ENCODE results near the gene CHDH.

The CHDH gene

DNA sequence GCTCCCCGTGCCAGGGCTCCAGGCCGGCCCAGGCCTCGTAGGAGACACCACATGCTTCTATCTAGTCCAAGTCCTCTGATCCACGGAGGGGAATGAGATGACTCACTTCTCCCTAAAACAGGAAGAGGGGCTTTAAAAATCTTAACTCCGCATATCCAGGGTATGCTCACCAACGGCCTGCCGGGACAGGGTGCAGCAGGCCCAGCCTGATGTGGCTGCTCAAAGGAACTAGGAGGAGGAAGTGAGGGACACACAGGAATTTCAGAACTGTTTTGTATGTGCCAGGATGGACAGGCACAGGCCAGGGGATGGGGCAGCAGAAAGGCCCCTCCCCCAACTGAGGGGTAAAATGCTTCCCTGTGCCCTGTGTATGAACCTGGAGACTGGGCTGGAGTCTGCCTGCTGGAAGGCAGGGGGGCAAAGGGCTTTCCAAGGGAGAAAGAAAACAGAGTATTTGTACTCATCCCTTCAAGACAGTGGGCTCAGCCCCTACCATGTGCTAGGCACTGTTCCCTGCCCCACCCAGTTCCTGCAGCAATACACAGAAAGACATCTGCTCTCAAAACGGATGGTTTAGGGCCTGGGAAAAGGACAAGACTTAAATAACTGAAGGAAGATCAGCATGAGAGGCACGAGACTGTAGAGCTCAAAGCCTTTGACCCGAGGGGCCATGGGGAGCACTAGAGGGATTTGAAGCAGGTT lies 22.1 kb downstream of the CHDH start:
- no peak for DNase-seq (ENCODE audit: low read depth)

DNA sequence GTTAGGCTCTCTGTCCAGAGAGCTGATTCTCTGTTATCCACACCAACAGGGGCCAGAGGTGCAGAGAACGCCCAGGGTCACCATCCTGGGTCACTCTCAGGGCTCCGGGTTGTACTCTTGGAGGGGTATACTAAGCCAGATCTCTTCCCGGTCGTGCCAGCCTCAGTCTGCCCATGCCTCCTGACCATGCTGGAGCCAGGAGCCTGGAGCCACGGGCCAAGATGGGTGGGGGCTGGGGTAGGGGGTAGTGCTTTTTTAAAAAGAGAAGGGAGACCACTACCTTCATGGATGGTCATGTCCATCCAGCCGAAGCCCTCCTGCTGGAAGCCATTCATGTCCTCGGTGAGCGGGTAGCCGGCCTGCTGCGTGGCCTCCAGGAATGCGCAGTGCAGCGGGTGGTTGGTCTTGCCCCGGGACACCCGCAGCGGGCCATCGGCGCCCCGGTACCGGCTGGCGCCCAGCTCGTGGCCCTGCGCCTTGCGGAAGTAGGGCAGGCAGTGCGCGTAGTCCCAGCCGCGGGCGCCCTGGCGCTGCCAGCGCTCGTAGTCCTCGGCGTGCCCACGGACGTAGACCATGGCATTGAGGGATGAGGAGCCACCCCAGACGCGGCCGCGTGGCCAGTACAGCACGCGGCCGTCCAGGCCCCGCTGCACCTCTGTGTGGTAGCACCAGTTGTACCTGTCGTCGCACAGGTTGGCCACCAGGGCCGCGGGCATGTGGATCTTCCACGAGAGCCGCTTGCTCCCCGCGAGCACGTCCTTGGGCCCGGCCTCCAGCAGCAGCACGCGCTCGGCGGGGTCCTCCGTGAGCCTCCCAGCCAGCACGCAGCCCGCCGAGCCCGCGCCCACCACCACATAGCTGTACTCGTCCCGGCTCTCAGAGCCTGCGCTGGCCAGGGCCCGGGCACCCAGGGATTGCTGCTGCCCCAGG lies 22.9 kb downstream of the CHDH start:
- DNase-seq (ENCODE audit: low read depth), result no peak

DNA sequence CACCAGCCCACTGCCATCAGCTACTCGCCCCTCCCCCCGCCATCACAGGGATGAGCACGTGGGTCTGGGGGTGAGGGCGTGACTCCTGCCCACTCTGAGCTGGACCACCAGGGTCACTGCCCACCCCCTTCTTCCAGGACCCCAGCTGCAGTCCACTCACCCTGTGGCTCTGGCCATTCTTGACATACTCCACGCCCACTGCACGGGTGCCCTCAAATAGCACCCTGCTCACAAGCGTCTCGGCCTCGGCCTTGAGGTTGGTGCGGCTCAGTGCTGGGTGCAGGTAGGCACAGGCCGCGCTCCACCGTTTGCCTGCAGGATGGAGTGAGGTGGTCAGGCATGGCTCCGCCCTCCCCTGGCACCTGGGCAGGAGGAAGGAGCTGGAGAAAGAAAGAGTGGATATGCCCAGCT lies 23.9 kb downstream of the CHDH start:
- no peak for DNase-seq (ENCODE audit: low read depth)

DNA sequence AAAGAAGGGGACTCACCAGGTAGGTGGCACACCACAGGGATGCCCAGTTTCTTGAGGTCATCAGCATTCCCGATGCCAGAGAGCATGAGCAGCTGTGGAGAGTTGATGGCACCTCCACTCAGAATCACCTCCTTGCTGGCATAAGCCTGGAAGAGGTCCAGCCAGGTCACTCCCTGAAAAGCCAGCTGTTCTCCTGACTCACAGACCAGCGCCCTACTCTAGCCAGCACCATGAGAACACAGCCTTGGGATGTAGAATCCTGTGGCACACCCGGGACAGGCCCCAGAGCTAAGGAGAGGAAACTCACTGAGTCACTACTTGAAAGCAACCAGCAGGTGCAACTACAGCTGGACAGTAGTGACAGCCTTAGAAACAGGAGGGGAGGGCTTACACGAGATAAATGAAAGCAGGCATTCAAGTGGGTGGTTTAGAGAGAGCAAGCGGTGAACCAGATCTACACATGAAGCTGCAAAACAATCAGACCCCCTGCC lies 24.5 kb downstream of the CHDH start:
- no peak for DNase-seq (ENCODE audit: low read depth)

DNA sequence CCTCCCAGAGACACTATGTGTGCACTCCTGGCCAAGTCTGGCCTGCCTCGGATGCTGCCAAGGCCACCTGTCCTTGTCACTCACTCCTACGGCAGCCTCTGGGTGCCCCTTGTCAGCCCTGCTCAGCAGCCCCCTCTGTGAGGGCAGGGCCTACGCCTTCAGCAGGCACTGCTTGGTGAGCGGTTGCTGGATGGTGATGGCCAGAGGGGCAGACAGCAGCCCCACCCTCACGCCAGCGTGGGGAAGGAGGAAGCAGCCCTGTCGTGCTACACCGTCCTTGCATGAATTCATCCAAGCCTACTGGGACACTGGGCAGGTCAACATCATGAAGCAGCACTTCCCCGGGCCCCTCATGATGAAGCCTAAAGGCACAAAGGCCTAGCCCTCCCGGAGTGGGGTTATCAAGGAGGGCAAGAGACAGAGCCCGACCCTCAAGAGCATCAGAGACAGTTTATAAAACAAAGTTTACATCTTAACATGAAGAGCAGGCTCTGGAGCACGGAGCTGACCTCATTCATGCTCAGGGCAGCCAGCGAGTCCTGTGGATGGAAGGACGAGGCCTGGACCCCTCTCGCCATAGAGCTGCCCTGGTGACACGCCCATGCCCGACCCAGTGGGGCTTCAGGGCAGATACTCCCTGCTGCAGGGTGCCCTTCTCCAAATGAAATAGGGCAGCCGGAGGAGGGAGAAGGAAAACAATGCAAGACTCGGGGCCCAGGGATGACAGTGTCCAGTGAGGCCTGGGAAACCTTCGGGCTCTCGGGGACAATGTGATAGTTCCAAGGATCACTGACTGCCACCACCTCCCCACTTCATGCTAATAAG lies 25.3 kb downstream of the CHDH start:
- DNase-seq (ENCODE audit: low read depth), result no peak

DNA sequence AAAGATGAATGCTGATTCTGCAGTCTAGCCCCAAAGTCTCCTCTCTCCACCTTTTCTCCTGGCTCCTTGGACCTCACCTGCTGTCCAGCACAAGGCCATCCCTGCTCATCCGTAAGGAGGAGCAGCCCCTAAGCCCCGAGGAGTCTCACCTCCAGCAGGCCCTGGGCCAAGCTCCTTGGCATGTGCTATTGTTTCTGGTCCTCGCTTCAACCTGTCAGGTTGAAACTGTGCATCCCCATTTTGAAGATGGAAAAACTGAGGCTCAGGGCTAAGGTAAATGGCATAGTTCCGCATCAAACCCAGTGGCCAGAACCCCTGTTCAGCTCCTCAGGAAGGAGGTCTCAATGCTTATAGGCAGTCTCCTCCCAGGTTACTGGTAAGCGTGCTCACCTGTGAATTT lies 26.1 kb downstream of the CHDH start:
- DNase-seq (ENCODE audit: low read depth), result no peak

DNA sequence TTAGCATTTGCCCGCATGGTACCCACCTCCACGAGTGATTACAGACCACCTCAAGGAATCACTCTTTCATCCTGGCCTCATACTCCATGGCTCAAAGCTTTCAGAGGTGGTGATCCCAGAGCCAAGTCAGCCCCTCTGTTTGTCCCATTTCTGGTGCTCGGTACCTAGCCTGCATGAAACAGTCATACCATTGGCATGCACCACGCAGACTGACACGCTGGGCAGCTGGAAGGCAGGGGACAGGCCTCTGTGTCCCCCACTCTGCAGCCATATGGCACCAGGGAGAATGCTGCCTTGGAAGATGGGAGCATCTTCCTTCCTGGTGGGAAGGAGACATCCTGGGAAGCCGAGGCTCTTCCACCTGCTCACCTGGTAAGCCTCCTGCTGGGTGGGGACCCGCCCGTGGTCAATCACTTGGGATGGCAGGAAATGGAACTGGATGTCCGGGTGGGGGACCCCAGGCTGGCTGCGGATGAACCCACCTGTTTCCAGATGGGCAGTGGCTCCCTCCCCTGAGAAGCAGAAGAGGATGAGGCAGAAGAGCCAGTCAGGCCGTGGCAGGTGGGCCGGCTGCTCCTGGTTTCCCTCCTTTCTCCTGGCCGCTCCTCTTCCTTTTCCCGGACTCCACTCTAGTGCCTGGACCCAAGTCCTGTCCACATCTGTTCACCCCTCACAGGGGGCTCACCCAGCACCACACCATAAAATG lies 26.9 kb downstream of the CHDH start:
- DNase-seq (ENCODE audit: low read depth), result no peak

DNA sequence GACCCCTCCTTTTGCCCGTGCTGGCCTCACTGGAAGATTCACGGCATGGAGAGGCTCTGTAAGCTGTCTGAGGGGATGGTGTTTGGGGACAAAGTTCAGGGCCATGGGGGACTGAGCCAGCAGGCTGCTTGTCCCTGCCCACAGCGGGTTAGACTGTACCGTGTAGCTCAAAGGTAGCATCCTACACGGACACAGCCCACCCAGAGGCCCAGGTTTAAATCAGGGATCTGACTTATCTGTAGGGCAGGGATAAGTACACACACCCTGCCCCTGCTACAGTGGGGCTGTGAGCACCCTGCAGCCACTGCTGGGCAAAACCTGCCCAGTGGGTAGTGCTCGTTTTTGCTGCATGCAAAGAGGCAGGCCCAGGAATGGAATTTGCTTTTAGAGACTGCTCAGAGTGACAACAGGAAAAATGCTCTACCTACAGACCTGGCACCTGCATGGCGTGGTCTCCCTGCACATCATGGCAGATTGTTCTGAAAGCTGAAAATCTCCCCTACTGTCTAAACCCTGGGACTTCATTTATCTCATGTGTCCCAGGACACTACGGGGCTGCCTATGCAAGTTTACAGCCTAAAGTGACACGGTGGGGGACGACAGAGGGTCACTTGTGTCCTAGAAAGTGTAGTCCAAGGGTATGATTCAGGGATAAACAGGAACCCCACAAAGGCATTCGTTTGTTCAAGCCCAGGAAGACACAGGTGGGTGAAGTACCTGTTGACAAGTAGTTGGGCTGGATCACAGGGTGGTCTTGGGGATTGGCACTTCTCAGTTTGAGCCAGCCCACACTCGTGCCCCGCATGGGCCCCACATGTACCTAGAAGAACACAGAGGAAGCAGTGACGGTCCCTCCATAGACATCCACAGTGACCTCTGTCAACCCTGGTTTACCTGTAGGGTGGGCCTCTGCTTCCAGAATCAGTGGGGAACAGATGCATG lies 27.7 kb downstream of the CHDH start:
- DNase-seq (ENCODE audit: low read depth), result no peak

DNA sequence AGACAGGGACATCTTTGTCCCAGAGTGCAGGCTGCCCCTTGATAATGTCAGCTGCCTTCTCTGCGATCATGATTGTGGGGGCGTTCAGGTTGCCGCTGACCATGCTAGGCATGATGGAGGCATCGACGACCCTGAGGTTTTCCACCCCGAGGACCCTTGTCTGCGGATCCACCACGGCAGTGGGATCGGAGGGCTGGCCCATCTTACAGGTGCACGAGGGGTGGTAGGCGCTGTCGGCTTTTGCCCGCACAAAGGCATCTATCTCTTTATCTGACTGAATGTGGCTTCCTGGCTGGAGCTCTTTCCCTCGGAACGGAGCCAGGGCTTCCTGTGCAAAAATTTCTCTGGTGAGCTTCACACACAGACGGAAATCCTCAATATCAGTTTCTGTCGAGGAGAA lies 28.4 kb downstream of the CHDH start:
- DNase-seq (ENCODE audit: low read depth), result no peak

DNA sequence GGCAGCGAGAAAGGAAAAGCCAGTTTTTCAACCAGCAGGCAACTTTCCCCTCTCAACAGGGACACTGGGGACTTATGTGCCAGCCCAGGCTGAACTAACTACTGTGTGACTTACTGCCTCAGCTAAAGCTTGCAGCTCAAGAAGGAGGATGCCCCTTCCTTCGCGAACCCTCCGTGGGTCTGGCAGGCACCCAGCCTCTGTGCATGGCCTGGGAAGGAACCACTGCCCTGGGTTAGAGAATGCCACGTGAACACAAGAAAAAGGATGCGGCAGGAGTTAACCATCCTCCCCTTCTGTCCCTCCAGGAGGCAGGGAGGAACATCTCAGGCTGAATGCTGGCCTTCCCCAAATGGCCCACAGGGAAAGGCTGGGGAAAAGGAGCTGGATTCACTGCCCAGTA lies 29.0 kb downstream of the CHDH start:
- DNase-seq (ENCODE audit: low read depth), result no peak

DNA sequence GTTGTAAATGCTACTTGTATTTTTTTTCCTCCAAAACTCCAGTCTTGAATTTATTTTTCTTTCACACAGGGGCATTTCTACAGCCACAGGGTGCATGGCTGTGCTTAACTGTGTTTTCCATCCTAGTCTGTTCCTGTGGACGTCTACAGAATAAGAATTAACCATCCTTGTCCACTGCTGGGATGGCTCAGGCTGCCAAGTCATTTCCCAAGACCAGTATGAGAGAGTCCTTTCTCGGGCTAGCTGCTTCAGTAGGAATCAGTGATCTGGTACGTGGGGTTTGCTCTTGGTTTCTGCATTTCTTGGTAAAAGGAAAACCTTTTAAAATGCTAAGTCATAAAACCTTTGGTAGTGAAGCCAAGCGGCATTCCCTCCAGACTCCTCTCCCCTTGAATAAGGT lies 29.8 kb downstream of the CHDH start:
- DNase-seq (ENCODE audit: low read depth), result no peak

DNA sequence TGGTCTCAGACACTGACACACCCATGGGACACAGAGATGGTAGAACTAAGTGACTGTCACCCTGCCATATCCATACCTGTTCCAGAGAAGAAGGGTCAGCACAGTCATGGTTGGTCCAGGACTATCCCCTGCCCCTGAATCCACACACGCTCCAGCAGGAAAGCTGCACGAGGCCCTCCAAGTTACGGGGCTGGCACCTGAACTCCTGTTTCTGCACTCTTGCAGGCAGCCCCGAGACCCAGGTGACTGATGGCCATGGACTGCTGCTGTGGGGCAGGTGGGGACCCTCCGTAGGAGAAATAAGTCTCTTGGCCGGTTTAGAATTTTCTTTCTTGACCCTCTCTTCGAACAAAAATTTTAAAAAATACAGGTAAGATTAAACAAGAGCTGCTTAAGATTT lies 30.6 kb downstream of the CHDH start:
- no peak for DNase-seq (ENCODE audit: low read depth)

DNA sequence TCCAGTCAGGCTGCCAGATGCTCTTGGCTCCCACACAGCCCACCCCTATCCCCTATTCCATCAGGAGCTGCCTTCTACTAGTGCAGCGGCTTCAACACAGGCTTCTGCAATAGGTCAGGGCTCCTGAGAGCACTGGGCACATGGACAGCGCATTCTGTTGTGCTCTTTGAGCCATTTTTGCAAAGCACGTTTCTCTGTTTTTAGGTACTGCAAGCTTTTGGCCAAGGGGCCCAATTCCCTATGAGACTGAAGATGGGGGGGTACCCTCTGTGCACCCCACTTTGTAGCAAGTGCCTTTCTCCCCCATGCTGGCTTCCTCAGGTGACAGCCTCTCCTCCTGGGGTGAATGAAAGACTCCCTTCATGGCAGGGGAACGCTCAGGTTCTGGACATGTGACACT lies 31.2 kb downstream of the CHDH start:
- DNase-seq (ENCODE audit: low read depth), result no peak

DNA sequence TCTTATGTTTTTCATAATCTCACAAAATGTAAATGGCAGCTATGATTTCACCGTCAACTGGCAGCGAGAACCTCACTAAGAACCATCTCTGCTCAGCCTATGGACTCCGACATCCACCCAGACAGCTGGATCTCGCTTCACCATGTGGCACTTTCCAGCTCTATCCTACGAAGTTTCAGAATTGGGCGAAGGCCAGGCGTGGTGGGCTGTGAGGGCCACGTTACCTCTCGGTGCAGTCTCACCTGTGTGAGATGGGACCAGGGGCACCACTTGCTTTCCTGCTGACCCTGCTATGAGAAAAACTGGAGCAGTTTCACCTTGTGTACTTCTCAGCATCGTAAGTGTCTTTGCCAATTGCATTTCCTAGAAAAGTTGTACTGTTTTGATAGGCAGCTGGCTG lies 32.3 kb downstream of the CHDH start:
- no peak for DNase-seq (ENCODE audit: low read depth)

DNA sequence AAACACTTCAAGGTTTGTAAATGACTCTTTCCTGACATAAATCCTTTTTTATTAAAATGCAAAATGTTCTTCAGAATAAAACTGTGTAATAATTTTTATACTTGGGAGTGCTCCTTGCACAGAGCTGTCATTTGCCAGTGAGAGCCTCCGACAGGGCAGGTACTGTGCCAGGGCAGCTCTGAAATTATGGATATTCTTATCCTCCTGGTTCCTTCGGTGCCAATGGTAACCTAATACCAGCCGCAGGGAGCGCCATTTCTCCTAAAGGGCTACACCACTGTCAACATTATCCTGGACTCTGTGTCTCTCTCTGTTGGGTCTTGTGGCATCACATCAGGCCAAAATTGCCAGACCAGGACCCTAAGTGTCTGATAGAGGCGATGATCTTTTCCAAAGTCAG lies 33.0 kb downstream of the CHDH start:
- no peak for DNase-seq (ENCODE audit: low read depth)

DNA sequence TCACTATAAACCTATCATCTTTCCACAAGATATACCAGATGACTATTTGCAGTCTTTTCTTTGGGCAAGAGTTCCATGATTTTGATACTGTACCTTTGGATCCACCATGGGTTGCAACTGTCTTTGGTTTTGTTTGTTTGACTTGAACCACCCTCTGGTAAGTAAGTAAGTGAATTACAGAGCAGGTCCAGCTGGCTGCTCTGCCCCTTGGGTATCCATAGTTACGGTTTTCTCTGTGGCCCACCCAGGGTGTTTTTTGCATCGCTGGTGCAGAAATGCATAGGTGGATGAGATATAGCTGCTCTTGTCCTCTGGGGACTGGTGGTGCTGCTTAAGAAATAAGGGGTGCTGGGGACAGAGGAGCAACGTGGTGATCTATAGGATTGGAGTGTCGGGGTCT lies 33.8 kb downstream of the CHDH start:
- DNase-seq (ENCODE audit: low read depth), result no peak

DNA sequence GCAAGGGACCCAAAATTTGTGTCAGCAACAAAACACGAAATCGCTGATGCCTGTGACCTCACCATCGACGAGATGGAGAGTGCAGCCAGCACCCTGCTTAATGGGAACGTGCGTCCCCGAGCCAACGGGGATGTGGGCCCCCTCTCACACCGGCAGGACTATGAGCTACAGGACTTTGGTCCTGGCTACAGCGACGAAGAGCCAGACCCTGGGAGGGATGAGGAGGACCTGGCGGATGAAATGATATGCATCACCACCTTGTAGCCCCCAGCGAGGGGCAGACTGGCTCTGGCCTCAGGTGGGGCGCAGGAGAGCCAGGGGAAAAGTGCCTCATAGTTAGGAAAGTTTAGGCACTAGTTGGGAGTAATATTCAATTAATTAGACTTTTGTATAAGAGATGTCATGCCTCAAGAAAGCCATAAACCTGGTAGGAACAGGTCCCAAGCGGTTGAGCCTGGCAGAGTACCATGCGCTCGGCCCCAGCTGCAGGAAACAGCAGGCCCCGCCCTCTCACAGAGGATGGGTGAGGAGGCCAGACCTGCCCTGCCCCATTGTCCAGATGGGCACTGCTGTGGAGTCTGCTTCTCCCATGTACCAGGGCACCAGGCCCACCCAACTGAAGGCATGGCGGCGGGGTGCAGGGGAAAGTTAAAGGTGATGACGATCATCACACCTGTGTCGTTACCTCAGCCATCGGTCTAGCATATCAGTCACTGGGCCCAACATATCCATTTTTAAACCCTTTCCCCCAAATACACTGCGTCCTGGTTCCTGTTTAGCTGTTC lies 34.9 kb downstream of the CHDH start:
- DNase-seq (ENCODE audit: low read depth), result no peak

DNA sequence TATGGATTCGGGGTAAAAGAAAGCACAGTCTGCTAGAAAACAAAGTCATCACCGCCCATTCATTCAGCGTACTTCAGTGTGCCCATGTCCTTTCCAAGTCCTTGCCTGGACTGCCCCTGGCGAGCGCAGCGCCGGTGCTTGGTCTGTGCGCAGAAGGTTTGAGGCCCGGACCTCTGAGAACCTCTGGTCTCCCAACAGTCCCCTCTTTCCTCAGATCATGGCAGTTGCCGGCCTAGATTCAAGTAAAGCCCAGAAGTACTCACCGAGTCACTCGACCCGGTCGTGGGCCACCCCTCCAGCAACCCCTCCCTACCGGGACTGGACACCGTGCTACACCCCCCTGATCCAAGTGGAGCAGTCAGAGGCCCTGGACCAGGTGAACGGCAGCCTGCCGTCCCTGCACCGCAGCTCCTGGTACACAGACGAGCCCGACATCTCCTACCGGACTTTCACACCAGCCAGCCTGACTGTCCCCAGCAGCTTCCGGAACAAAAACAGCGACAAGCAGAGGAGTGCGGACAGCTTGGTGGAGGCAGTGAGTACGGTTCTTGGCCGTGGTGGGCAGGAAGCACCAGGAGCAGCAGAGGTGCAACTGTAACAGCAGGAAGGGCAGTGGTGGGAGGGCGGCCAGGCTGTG lies 36.3 kb downstream of the CHDH start:
- no peak for DNase-seq (ENCODE audit: low read depth)

DNA sequence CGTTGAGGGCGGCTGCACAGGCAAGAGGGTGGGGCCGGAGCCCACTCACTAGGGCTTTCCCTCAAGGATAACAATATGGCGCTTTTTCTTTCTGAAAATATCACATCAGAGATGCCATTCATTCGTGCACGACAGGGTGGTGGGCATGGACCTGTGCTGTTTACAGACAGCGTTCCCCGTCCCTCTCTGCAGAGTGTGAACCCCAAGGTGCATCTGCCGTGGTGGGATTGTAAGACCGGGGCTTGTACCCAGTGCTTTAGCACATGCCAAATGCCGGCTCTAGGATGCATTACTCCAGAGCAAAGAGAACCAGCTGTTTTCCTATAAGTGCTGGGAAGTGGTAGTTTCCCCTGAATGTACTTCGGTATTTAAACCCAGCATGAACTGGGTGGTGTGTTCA lies 37.0 kb downstream of the CHDH start:
- no peak for DNase-seq (ENCODE audit: low read depth)
